ACC112 (cell line): ENCODE measurements around the gene MAGI1.

Source experiments
- H2AFZ ChIP-seq: fragments of 200-600 bp; sonication (generic); one replicate; pipeline ENCODE4 v1.6.0; 2017; ENCODE audit warnings: antibody characterized with exemption, low read length; ENCODE audit not compliant: unreplicated experiment
- H3K27ac ChIP-seq: fragments of 200-600 bp; sonication (generic); 2 replicates; pipeline ENCODE4 v1.5.1; 2014; ENCODE audit warnings: low read depth, mild to moderate bottlenecking, antibody characterized with exemption, low read length, moderate library complexity
- H3K27me3 ChIP-seq: fragments of 200-600 bp; sonication (generic); 2 replicates; pipeline ENCODE4 v1.6.1; 2014; ENCODE audit warnings: mild to moderate bottlenecking, antibody characterized with exemption, low read length, moderate library complexity, mixed read lengths; ENCODE audit not compliant: insufficient read depth
- H3K36me3 ChIP-seq: fragments of 200-600 bp; sonication (generic); 2 replicates; pipeline ENCODE4 v1.6.1; 2016; ENCODE audit warnings: mild to moderate bottlenecking, antibody characterized with exemption, low read length, moderate library complexity, mixed read lengths; ENCODE audit not compliant: insufficient read depth
- H3K4me1 ChIP-seq: fragments of 200-600 bp; sonication (generic); one replicate; pipeline ENCODE4 v1.6.1; 2016; ENCODE audit warnings: low read length, mixed read lengths; ENCODE audit not compliant: insufficient read depth, unreplicated experiment, control insufficient read depth
- H3K4me3 ChIP-seq: fragments of 200-600 bp; sonication (generic); 2 replicates; pipeline ENCODE4 v1.5.1; 2014; ENCODE audit warnings: mild to moderate bottlenecking, low read depth, low read length
- H3K79me2 ChIP-seq: fragments of 200-600 bp; sonication (generic); one replicate; pipeline ENCODE4 v1.6.0; 2016; ENCODE audit warnings: low read length; ENCODE audit not compliant: control insufficient read depth, unreplicated experiment, insufficient read depth

MAGI1 gene

GRCh38 chr3:65439641-65440284, 599.0 kb downstream of the MAGI1 start:
- Histone ChIP-seq H3K79me2 (no peaks in the 10 kb centered on the region), H3K36me3 (no peaks in the 10 kb centered on the region), H3K27me3 (no peaks in the 10 kb centered on the region), H3K27ac (no peak overlapping the region), H3K4me3 (no peak overlapping the region), H3K4me1 (no peaks in the 10 kb centered on the region), H2AFZ (no peak overlapping the region)

- Histone ChIP-seq H2AFZ (no peak overlapping the region), H3K4me1 (no peaks in the 10 kb centered on the region), H3K36me3 (no peaks in the 10 kb centered on the region), H3K27ac (no peak overlapping the region), H3K79me2 (no peaks in the 10 kb centered on the region), H3K27me3 (no peaks in the 10 kb centered on the region), H3K4me3 (no peak overlapping the region)
Observed at GRCh38 chr3:65438612-65439011, 600.1 kb downstream of the MAGI1 start.

- Histone ChIP-seq H3K27me3 (no peaks in the 10 kb centered on the region), H3K79me2 (no peaks in the 10 kb centered on the region), H3K36me3 (no peaks in the 10 kb centered on the region), H2AFZ (no peak overlapping the region), H3K4me1 (no peaks in the 10 kb centered on the region), H3K27ac (no peak overlapping the region), H3K4me3 (no peak overlapping the region)
Observed at GRCh38 chr3:65438096-65438495, 600.6 kb downstream of the MAGI1 start.

GRCh38 chr3:65436580-65436979, 602.1 kb downstream of the MAGI1 start:
- no peaks in the 10 kb centered on the region for H3K36me3 ChIP-seq
- H3K27me3 ChIP-seq: no peaks in the 10 kb centered on the region
- no peaks in the 10 kb centered on the region for H3K79me2 ChIP-seq
- no peak overlapping the region for H3K4me3 ChIP-seq
- no peak overlapping the region for H2AFZ ChIP-seq
- H3K4me1 ChIP-seq: no peaks in the 10 kb centered on the region
- H3K27ac ChIP-seq: no peak overlapping the region

GRCh38 chr3:65433480-65433879, 605.2 kb downstream of the MAGI1 start:
- Histone ChIP-seq H3K36me3 (no peaks in the 10 kb centered on the region), H3K27ac (no peak overlapping the region), H3K27me3 (no peaks in the 10 kb centered on the region), H3K79me2 (no peaks in the 10 kb centered on the region), H3K4me1 (no peaks in the 10 kb centered on the region), H3K4me3 (no peak overlapping the region), H2AFZ (no peak overlapping the region)

GRCh38 chr3:65432388-65433003, 606.2 kb downstream of the MAGI1 start:
- Histone ChIP-seq H3K36me3 (no peaks in the 10 kb centered on the region), H3K79me2 (no peaks in the 10 kb centered on the region), H3K4me3 (no peak overlapping the region), H3K27me3 (no peaks in the 10 kb centered on the region), H2AFZ (no peak overlapping the region), H3K4me1 (no peaks in the 10 kb centered on the region), H3K27ac (no peak overlapping the region)

GRCh38 chr3:65425880-65426279, 612.8 kb downstream of the MAGI1 start:
- Histone ChIP-seq H3K27ac (no peak overlapping the region), H3K4me1 (no peaks in the 10 kb centered on the region), H3K4me3 (no peak overlapping the region), H3K36me3 (no peaks in the 10 kb centered on the region), H3K27me3 (no peaks in the 10 kb centered on the region), H2AFZ (no peak overlapping the region), H3K79me2 (no peaks in the 10 kb centered on the region)

- no peak overlapping the region for H3K27ac ChIP-seq
- H3K36me3 ChIP-seq: no peaks in the 10 kb centered on the region
- no peaks in the 10 kb centered on the region for H3K27me3 ChIP-seq
- H3K4me3 ChIP-seq: no peak overlapping the region
- H2AFZ ChIP-seq: no peak overlapping the region
- H3K4me1 ChIP-seq: no peaks in the 10 kb centered on the region
- no peaks in the 10 kb centered on the region for H3K79me2 ChIP-seq
Observed at GRCh38 chr3:65422154-65422553, 616.6 kb downstream of the MAGI1 start.

GRCh38 chr3:65419233-65419632, 619.5 kb downstream of the MAGI1 start:
- no peaks in the 10 kb centered on the region for H3K4me1 ChIP-seq
- H3K4me3 ChIP-seq: no peak overlapping the region
- no peaks in the 10 kb centered on the region for H3K27me3 ChIP-seq
- no peak overlapping the region for H2AFZ ChIP-seq
- H3K79me2 ChIP-seq: no peaks in the 10 kb centered on the region
- H3K27ac ChIP-seq: no peak overlapping the region
- no peaks in the 10 kb centered on the region for H3K36me3 ChIP-seq

- H3K79me2 ChIP-seq: no peaks in the 10 kb centered on the region
- H2AFZ ChIP-seq: no peak overlapping the region
- no peaks in the 10 kb centered on the region for H3K4me1 ChIP-seq
- no peaks in the 10 kb centered on the region for H3K27me3 ChIP-seq
- H3K4me3 ChIP-seq: no peak overlapping the region
- H3K27ac ChIP-seq: no peak overlapping the region
- no peaks in the 10 kb centered on the region for H3K36me3 ChIP-seq
Observed at GRCh38 chr3:65413891-65414290, 624.8 kb downstream of the MAGI1 start.

- Histone ChIP-seq H3K4me3 (no peak overlapping the region), H3K36me3 (no peaks in the 10 kb centered on the region), H2AFZ (no peak overlapping the region), H3K79me2 (no peaks in the 10 kb centered on the region), H3K4me1 (no peaks in the 10 kb centered on the region), H3K27ac (no peak overlapping the region), H3K27me3 (no peaks in the 10 kb centered on the region)
Observed at GRCh38 chr3:65412588-65412987, 626.1 kb downstream of the MAGI1 start.
